ENCODE measurements around the gene SLC25A4.
A peak's percentile ranks its signal among the peaks of the same experiment; 100 is the strongest.

The SLC25A4 gene

DNA sequence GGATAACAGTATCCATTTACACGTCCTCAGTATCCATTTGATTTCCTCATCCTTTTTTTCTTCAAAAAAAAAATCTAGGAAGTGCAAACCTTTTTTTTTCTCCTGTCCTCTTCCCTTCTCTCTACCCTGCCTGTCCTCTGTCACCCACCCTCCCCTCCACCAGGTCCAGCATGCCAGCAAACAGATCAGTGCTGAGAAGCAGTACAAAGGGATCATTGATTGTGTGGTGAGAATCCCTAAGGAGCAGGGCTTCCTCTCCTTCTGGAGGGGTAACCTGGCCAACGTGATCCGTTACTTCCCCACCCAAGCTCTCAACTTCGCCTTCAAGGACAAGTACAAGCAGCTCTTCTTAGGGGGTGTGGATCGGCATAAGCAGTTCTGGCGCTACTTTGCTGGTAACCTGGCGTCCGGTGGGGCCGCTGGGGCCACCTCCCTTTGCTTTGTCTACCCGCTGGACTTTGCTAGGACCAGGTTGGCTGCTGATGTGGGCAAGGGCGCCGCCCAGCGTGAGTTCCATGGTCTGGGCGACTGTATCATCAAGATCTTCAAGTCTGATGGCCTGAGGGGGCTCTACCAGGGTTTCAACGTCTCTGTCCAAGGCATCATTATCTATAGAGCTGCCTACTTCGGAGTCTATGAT, 1.7 kb downstream of the SLC25A4 start:
- no peak for TF ChIP-seq CTCF (conservative IDR thresholded peaks at IDR 0.05; ENCODE audit: low read depth, low read length)
- DNase-seq (ENCODE audit: low read depth), result no peak
- H3K4me3 ChIP-seq (ENCODE audit: low read length), result peak overlapping the region; percentile 74

GRCh38 chr4:185145572-185145971, 2.5 kb downstream of the SLC25A4 start:
- TF ChIP-seq CTCF (conservative IDR thresholded peaks at IDR 0.05; ENCODE audit: low read depth, low read length), result no peak
- no peak overlapping the region for H3K4me3 ChIP-seq (ENCODE audit: low read length)
- no peak for DNase-seq (ENCODE audit: low read depth)

- TF ChIP-seq CTCF (conservative IDR thresholded peaks at IDR 0.05; ENCODE audit: low read depth, low read length), result no peak
- no peak for DNase-seq (ENCODE audit: low read depth)
- no peak overlapping the region for H3K4me3 ChIP-seq (ENCODE audit: low read length)
These were observed 6.3 kb downstream of the SLC25A4 start for GRCh38 chr4:185149392-185149791.

DNA sequence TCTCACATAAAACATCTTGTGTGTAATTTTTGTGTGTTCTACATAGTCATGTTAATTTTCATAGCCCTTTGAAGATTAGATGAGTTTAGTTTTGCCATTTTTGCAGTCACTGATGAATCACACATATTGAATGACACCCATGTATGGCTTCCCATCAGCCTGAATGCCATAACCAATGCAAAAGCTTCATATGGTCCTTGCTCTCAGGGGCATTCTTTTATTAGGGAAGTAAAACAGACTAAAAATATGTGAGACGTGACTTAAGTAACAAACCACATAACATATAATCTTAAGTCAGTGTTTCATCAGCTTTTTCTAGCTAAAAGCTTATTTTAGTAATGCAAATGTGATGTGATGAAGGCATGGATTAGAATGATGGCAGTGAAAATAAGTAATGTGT, 8.2 kb downstream of the SLC25A4 start:
- H3K4me3 ChIP-seq (ENCODE audit: low read length), result no peak overlapping the region
- DNase-seq (ENCODE audit: low read depth), result no peak
- no peak for TF ChIP-seq CTCF (conservative IDR thresholded peaks at IDR 0.05; ENCODE audit: low read depth, low read length)

GRCh38 chr4:185165605-185166063, 22.6 kb downstream of the SLC25A4 start:
- no peak for DNase-seq (ENCODE audit: low read depth)
- H3K4me3 ChIP-seq (ENCODE audit: low read length), result no peak overlapping the region
- no peak for TF ChIP-seq CTCF (conservative IDR thresholded peaks at IDR 0.05; ENCODE audit: low read depth, low read length)

DNA sequence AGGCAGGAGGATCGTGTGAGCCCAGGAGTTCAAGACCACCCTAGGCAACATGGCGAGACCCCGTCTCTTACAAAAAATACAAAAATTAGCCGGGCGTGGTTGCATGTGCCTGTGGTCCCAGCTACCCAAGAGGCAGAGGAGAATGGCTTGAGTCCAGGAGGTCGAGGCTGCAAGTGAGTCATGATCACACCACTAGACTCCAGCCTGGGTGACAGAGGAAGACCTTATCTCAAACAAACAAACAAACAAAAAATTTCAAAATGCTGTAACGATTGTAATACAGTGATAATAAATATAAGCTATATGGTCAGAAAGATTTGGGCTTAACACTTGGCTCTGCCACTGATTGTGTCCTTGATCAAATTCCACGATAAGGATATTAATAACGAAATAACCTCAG, 24.2 kb downstream of the SLC25A4 start:
- no peak for DNase-seq (ENCODE audit: low read depth)
- no peak overlapping the region for H3K4me3 ChIP-seq (ENCODE audit: low read length)
- no peak for TF ChIP-seq CTCF (conservative IDR thresholded peaks at IDR 0.05; ENCODE audit: low read depth, low read length)

- TF ChIP-seq CTCF (conservative IDR thresholded peaks at IDR 0.05; ENCODE audit: low read depth, low read length), result no peak
- DNase-seq (ENCODE audit: low read depth), result no peak
- no peak overlapping the region for H3K4me3 ChIP-seq (ENCODE audit: low read length)
These were observed 28.5 kb downstream of the SLC25A4 start for GRCh38 chr4:185171373-185172071.

All from retinal pigment epithelial cell (primary cell).